GM06990 (cell line): Measurements from ENCODE around the gene MAGI2.

Source experiments
- DNase-seq: peaks from one replicate; pipeline ENCODE4 v3.0.0-alpha.2; 2011; ENCODE audit not compliant: insufficient read length; ENCODE audit errors: extremely low read depth
- H3K27me3 ChIP-seq: replicated peaks from 2 replicates; pipeline ENCODE4 v1.6.0; 2011; ENCODE audit warnings: low read length; ENCODE audit not compliant: control insufficient read depth, insufficient read depth
- H3K36me3 ChIP-seq: 2 replicates; pipeline ENCODE4 v1.5.1; 2011; ENCODE audit warnings: low read length; ENCODE audit not compliant: control insufficient read depth, insufficient read depth
- H3K4me3 ChIP-seq: replicated peaks from 2 replicates; pipeline ENCODE4 v1.5.1; 2011; ENCODE audit warnings: low read depth, mild to moderate bottlenecking, control low read depth, low read length
- TF ChIP-seq, protein P1 (sequence below): IDR thresholded peaks from 2 replicates; pipeline ENCODE4 v1.5.1; 2011; ENCODE audit warnings: low read length, control low read depth, mild to moderate bottlenecking, inconsistent platforms; ENCODE audit not compliant: insufficient read depth, poor library complexity, severe bottlenecking

Gene MAGI2

DNA sequence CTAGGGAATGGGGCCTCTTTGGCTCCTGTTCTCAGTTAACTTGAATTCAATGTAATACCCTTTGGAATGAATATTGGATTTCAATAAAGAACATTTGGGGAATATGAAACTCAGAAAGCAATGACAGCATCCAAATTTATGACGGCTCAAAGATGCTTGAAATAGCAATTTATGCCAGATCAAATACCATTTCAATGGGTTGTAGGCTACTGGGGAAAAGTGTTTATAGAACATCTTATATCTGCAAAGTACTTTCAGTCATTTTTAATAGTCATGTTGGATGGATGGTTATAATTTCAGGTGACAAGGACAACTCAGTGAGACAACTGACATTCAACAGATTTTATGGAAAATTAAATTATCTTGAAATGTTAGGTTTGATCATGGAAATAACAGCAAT lies 882.2 kb downstream of the MAGI2 start:
- TF ChIP-seq, protein P1, sequence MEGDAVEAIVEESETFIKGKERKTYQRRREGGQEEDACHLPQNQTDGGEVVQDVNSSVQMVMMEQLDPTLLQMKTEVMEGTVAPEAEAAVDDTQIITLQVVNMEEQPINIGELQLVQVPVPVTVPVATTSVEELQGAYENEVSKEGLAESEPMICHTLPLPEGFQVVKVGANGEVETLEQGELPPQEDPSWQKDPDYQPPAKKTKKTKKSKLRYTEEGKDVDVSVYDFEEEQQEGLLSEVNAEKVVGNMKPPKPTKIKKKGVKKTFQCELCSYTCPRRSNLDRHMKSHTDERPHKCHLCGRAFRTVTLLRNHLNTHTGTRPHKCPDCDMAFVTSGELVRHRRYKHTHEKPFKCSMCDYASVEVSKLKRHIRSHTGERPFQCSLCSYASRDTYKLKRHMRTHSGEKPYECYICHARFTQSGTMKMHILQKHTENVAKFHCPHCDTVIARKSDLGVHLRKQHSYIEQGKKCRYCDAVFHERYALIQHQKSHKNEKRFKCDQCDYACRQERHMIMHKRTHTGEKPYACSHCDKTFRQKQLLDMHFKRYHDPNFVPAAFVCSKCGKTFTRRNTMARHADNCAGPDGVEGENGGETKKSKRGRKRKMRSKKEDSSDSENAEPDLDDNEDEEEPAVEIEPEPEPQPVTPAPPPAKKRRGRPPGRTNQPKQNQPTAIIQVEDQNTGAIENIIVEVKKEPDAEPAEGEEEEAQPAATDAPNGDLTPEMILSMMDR = no peak
- no peaks in the 10 kb centered on the region; the same call in 1 of the 2 replicates for H3K27me3 ChIP-seq
- H3K36me3 ChIP-seq = no peaks in the 10 kb centered on the region
- H3K4me3 ChIP-seq = no peak overlapping the region
- no peak for DNase-seq

DNA sequence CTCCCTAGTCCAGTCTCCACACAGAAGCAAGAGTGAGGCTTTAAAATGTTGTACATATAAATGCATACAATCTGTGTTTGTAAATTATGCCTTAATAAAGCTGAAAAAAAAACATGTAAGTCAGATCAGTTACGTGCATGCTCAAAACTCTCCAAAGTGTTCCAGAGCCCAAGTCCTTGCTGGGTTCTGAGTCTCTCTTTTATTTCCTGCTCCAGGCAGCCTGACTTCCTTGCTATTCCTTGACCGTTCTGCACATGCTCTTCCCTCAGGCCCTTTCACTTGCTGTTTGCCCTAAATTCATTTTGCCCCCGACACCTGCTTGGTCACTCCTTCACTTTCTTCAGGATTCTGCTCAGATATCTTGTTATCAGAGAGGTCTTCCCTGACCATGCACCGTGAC lies 884.8 kb downstream of the MAGI2 start:
- DNase-seq = no peak
- Histone ChIP-seq H3K27me3 (no peaks in the 10 kb centered on the region), H3K36me3 (no peaks in the 10 kb centered on the region), H3K4me3 (no peak overlapping the region)
- TF ChIP-seq, protein P1 = no peak

DNA sequence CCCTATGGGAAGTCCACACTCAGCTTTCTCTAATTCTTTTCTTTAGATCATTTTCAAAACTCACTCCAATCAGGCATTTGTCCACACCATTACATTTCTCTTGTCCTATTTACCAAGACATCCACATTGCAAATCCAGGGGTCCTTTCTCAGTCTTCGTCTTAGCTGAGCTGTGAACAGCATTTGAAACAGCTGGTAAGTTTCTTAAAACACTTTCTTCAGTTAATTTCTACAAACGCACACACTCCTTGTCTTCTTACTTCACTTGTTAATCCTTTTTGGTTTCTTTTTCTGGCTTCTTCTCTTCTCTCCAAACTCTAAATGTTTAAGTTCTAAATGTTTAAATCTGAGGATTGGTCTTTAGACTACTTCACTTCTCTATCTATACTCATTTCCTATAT lies 885.6 kb downstream of the MAGI2 start:
- TF ChIP-seq, protein P1 = no peak
- Histone ChIP-seq H3K4me3 (no peak overlapping the region), H3K36me3 (no peaks in the 10 kb centered on the region), H3K27me3 (no peaks in the 10 kb centered on the region)
- DNase-seq = no peak

DNA sequence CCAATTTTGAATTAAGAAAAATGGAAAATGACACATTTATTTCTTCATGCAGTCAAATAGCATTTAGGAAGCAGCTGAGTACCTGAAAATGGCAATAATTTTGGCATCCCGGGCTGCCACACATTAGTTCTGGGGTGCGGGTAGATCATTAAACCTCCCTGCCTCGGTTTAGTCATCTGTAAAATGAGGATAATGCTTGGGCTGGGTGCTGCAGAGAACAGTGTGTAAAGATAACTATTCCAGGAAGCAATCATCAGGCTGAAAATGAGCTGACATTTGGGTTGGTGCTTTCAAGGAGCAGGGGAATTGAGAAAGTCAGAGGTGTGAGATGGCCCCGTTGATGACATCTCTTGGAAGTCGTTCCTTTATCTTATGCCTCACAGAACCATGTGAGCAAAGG lies 887.7 kb downstream of the MAGI2 start:
- no peak overlapping the region for H3K4me3 ChIP-seq
- no peaks in the 10 kb centered on the region for H3K27me3 ChIP-seq
- TF ChIP-seq, protein P1 = no peak
- DNase-seq = no peak
- no peaks in the 10 kb centered on the region for H3K36me3 ChIP-seq

DNA sequence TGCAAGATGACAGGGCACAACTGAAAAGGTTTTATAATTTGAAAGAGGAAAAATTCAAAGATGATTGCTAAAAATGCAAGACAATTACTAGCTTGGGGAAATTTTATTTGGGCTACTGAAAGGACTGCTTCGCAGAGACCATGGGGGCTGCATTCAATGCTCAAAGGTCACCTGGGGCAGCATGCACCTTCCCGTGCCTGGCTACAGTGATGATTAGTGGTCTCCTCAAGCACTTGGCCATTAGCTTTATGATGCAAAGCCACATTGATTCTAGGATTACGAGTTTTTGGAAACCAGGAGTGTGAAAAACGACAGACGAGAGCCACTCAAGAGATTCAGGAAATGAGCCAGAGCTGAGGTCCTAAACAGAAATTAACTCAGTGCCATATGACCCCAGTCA lies 890.3 kb downstream of the MAGI2 start:
- Histone ChIP-seq H3K36me3 (no peaks in the 10 kb centered on the region), H3K4me3 (no peak overlapping the region), H3K27me3 (no peaks in the 10 kb centered on the region)
- TF ChIP-seq, protein P1 = no peak
- no peak for DNase-seq

DNA sequence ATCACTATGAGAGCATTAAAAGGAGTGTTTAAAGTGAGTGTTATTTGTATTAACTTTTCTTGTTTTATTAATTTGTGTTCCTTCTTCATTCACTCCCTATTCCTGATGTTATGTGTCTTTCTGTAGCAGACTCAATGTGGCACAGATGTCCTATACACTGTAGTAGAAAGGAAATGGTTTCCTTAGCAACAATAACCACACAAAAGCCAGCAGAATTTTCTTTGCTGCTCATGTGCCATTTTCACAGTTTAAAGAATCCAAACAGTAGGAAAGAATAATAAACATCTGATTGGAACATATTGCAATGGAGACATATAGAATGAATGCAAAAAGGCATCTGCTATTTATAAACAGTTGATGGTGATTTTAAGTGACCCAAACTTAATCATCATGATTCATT lies 891.3 kb downstream of the MAGI2 start:
- TF ChIP-seq, protein P1 = no peak
- Histone ChIP-seq H3K36me3 (no peaks in the 10 kb centered on the region), H3K27me3 (no peaks in the 10 kb centered on the region), H3K4me3 (no peak overlapping the region)
- no peak for DNase-seq
